ENCODE results near the gene WRAP53. TPM values are rescaled to one million over a fixed set of nuclear protein-coding genes. Genes with fewer than 3 reads are reported as not detected.
A peak's percentile ranks its signal among the peaks of the same experiment; 100 is the strongest.

WRAP53 gene
- total and polyA plus RNA-seq, 2 of the 13 experiments (the other 11 are each of a cell fraction or from before 2014, with no cell fraction given): 7.0 to 19.5 TPM

DNA sequence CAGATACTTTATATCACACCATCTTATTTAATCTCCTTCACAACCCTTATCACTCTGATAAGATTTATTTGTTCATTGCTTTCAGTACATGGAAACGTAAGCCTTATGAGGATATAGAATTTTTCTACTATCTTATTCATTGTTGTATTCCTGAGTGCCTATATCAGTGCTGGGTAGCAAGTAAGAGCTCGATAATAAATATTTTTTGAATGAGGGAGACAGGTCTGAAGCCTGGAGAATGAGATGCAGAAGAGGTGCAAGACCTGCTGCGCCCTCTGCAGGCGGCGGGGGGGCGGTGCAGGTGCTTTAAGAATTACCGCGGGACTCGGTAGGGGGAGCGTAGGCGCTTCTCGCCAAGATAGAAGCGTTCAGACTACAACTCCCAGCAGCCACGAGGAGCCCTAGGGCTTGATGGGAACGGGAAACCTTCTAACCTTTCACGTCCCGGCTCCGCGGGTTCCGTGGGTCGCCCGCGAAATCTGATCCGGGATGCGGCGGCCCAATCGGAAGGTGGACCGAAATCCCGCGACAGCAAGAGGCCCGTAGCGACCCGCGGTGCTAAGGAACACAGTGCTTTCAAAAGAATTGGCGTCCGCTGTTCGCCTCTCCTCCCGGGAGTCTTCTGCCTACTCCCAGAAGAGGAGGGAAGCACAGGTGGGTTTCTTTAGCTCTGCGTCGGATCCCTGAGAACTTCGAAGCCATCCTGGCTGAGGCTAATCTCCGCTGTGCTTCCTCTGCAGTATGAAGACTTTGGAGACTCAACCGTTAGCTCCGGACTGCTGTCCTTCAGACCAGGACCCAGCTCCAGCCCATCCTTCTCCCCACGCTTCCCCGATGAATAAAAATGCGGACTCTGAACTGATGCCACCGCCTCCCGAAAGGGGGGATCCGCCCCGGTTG lies at the start of gene WRAP53 (continued):
- TF ChIP-seq KIAA2018 (CRISPR knock-in tag; IDR thresholded peaks at IDR 0.05; ENCODE audit: borderline replicate concordance) (no peak), ZBTB21 (CRISPR knock-in tag; IDR thresholded peaks at IDR 0.05) (no peak), ZNF773 (CRISPR knock-in tag; IDR thresholded peaks at IDR 0.05; ENCODE audit: borderline replicate concordance) (no peak), ZNF207 (IDR thresholded peaks at IDR 0.05; ENCODE audit: borderline replicate concordance) (no peak), SAP130 (CRISPR knock-in tag; IDR thresholded peaks at IDR 0.05; ENCODE audit: low read depth) (peak; percentile 96), TARDBP (CRISPR knock-in tag; IDR thresholded peaks at IDR 0.05) (no peak), SOX6 (IDR thresholded peaks at IDR 0.05) (no peak), SOX6 (CRISPR knock-in tag; IDR thresholded peaks at IDR 0.05) (peak; percentile 60; the same call in 1 of the 2 replicates), ZNF468 (CRISPR knock-in tag; IDR thresholded peaks at IDR 0.05) (no peak), MAF1 (CRISPR knock-in tag; IDR thresholded peaks at IDR 0.05; ENCODE audit: borderline replicate concordance) (0 out of 2 replicates have a peak, but pooled peaks have one; percentile 21), FOXK2 (IDR thresholded peaks at IDR 0.05) (no peak), ZXDC (CRISPR knock-in tag; IDR thresholded peaks at IDR 0.05) (no peak)
- TF ChIP-seq, protein P1, sequence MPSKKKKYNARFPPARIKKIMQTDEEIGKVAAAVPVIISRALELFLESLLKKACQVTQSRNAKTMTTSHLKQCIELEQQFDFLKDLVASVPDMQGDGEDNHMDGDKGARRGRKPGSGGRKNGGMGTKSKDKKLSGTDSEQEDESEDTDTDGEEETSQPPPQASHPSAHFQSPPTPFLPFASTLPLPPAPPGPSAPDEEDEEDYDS (CRISPR knock-in tag; IDR thresholded peaks at IDR 0.05): peak; percentile 67
